ENCODE measurements around the gene PRSS3. TPM values are rescaled to one million over a fixed set of nuclear protein-coding genes. Genes with fewer than 3 reads are reported as not detected.
"Not testable (repeated sequence)": the region's sequence is repeated elsewhere in the genome, so short reads cannot be mapped to it uniquely, and the experiment has no call there.

Gene PRSS3
- polyA plus RNA-seq, 3 donors, result 2.2 to 3.2 (median 2.9) TPM

- DNase-seq, result no peak
These were observed 12.8 kb upstream of the PRSS3 start for GRCh38 chr9:33782395-33783152.

DNA sequence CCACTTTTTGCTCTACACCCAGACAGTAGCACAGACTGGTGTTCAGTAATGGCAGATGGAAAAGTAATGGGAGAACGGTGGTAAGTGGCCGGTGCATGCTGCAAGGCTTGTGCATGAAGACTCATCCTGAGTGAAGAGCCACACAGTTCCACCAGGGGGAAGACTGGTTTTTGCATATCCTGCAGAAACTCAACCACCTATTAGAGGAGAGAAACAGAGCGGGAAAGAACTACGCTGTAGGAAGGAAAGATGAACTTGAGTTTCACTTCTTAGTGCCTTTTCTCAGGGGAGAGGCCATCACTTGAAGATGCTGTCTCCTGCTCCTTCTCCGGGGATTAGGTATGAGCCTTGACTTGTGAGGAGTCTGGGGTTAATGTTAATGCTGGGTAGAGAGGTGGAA, 9.4 kb upstream of the PRSS3 start:
- DNase-seq, result no peak

DNA sequence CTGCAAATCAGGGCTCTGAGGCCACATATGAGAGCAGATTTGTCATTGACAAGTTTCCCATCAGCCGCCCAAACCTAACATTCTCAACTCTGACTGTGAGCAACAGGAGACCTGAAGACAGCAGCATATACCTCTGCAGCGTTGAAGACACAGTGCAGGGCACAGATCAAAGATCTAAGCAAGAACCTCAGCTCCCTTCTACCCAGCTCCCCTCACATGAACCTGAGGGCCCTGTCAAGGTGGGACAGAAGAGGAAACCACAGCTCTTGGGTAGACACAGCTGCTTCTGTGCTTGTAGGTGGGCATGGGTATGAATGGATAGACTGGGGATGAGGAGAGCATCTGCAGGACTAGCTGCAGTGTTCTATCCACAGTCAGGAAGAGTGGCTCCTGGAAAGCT, 8.7 kb upstream of the PRSS3 start:
- no peak for DNase-seq

GRCh38 chr9:33787839-33788238, 7.5 kb upstream of the PRSS3 start:
- DNase-seq, result no peak

- DNase-seq, result not testable (repeated sequence)
These were observed 5.9 kb upstream of the PRSS3 start for GRCh38 chr9:33789429-33789828.

- no peak for DNase-seq
These were observed 4.2 kb upstream of the PRSS3 start for GRCh38 chr9:33791117-33791516.

GRCh38 chr9:33793496-33793895, 1.9 kb upstream of the PRSS3 start:
- not testable (repeated sequence) for DNase-seq

- no peak for DNase-seq
These were observed 801 bp upstream of the PRSS3 start for GRCh38 chr9:33794560-33794959.

GRCh38 chr9:33795819-33796218, 458 bp downstream of the PRSS3 start:
- no peak for DNase-seq

DNA sequence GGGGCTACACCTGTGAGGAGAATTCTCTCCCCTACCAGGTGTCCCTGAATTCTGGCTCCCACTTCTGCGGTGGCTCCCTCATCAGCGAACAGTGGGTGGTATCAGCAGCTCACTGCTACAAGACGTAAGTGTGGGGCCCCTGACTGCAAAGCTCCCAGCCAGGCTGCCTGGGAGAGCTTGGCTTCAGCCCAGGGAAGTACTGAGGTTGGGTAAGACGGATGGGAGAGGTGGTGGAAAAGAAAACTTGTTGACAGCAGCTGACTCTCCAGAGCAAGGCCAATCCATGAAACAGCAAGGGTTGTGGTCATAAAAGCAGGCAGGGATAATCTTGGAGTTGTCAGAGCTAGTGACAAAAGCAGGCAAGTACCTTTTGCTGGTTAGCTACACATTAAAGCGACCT, 1.3 kb downstream of the PRSS3 start:
- not testable (repeated sequence) for DNase-seq

DNA sequence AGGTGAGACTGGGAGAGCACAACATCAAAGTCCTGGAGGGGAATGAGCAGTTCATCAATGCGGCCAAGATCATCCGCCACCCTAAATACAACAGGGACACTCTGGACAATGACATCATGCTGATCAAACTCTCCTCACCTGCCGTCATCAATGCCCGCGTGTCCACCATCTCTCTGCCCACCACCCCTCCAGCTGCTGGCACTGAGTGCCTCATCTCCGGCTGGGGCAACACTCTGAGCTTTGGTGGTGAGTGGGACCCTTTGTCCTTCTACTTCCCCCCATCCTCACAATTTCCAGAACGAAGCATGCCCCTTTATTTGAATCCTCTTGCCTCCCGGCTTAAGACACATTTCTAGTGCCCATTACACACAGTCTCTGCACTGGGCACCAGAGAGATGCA, 2.5 kb downstream of the PRSS3 start:
- DNase-seq, result no peak

DNA sequence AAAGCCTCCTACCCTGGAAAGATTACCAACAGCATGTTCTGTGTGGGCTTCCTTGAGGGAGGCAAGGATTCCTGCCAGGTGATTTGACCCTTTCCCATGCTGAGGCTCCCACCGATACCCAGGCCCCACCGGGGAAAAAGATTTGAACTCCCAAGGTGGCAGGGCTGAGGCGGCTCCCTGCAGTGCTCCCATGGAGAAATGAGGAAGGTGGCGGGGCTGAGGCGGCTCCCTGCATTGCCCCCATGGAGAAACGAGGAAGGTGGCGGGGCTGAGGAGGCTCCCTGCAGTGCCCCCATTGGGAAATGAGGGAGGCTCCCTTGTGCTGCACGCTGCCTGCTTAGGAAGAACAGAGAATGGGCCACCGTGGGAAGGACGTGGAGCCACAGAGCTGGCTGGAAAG, 3.2 kb downstream of the PRSS3 start:
- no peak for DNase-seq

DNA sequence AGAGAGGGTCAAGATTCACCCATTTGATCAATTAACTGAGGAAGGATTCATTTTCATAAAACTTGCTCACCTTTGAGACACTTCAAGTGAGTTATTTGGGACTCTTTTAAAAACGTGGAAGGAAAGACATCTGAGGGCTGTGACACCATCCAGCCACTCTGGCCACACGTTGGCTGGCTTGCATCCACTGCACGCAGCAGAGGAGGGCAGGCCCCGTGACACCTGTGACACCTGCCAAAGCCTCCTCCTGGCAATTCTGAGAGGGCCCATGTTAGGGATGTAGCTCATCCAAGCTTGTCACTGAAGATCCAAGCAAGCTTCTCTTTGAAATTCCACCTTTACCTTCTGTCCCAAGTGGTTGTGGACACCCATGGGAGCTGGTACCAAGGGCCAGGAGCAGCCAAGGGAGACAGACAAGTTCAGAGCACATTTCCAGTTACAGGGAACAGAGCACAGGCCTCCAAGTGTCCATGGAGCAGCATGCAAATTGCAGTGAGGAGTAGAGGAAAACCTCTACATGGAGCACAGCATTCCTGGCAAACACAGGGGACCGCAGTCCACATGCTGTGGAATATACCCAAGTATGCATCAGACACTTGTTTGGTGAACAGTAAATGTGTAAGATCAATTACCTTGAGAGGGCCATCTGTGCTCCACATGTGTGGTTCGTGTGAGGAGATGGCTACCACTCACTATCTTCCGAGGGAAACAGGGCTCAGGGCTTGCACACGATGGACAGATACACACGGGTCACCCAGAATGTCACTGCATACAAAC, 4.8 kb downstream of the PRSS3 start:
- DNase-seq, result no peak

- no peak for DNase-seq
These were observed 5.5 kb downstream of the PRSS3 start for GRCh38 chr9:33800886-33801285.

DNA sequence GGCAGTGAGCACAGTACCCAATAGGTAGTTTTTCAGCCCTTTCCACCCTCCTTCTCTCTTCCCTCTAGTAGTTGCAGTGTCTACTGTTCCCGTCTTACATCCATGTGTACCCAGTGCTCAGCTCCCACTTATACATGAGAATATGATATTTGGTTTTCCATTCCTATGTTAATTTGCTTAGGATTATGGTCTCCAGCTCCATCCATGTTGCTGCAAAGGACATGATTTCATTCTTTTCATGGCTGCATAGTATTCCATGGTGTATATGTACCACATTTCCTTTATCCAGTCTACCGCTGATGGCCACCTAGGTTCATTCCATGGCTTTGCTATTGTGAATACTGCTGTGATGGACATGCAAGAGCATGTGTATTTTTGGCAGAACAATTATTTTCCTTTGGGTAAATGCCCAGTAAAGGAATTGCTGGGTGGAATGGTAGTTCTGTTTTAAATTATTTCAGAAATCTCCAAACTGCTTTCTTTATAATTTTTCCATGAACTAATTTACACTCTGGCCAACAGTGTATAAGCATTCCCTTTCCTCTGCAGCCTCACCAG, 6.7 kb downstream of the PRSS3 start:
- DNase-seq, result not testable (repeated sequence)

DNA sequence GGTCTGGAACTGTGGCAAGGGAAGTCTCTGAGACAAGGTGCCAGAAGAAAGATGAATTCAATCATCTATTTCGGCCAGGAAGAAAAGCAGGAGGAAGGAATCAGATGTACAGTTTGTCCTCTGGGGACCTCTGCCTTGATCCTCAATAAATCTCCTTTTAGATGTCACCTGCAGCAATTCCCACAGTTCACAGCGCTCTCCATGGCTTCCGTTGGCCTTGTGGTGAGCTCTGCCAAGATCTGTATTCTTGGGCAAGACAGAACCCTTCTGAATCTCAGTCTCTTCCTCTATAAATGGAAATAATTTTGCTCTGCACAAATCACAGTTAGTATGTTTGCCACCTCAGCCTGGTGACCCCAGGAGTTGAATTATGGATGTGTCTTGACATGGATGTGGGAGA, 8.8 kb downstream of the PRSS3 start:
- not testable (repeated sequence) for DNase-seq

DNA sequence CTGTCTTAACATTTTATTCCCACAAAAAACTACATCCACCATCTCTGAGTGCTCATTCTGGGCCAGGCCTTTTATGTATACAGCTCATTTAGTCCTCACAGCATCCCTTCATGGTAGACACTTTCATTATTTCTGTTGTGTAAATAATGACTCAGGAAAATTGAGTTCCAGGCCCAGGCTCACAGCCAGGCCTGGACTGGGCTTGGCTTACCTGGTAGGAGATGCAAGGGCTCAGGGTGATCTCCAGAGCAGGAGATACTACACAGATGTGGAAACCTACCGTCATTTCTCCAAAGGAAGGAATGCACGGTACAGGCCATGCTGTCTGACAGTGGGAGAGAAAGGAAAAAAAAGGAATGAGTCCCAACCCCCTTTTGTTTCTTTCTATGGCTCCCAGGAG, 11.8 kb downstream of the PRSS3 start:
- not testable (repeated sequence) for DNase-seq

DNA sequence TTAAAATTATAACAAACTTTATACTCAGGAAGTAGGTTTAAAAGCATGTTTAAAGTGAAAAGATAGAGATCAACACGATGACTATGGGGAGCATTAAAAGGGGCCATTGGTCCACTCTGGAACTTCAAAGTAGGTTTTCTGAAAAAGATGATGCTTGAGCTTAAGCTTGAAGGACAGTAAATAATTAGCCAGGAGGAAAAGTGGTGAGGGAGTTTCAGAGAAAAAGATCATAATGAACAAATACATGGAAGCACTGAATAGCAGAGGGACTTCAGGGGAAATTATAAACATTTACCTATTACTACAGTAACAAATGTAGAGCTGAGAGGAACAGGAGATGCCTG, 13.6 kb downstream of the PRSS3 start:
- DNase-seq, result not testable (repeated sequence)

DNA sequence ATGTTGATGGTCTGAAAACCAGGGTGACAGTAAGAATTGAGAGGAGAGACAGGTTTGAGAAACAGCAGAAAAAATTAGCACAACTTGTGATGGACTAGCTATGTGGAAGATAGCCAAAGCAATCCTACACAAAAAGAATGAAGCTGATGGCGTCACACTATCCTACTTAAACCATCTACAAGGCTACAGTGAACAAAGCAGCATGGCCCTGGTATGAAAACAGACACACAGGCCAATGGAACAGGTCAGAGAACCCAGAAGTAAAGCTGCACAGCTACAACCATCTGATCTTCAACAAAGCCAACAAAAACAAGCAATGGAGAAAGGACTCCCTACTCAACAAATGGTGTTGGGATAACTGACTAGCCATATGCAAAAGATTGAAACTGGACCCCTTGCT, 14.1 kb downstream of the PRSS3 start:
- DNase-seq, result no peak

DNA sequence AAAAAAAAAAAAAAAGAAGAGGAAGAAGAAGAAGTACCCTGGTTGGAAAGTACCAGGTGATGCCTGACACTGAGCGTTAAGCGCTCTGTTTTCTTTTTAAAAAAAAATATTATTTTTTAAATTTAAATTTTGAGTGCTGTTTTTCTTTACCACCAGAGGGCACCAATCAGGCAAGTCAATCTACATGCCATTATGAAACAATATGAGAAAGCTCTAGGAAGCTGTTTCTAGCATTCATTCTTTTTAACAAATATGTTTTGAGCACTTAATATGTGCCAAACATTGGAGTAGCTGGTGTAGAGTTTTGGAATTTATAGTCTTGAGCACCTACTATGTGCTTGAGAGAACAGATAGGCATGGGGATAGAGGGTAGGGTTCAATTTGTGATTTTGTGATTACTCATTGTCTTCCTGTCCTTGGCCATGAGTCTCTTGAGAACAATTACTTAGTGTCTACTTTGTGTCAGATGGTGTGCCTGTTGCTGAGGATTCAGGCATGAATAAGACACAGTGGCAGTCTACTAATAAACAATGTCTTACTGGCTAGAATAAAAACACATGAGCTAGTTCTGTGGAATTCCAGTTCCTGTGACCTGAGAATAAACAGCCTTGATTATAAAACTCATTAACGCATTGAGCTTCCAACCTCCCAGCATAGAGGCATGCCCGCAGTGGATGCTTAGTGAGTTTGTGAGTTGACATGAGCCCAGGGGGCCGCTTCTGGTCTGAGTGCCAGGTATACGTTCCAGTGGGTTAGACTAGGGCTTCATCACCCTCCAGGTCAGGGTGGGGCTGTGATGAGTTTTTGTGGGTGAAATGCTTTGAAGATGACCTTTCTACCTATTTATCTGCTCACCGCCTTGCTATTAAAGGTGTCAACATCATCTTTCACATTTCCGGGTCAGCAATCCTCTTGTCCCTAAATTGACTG, 18.6 kb downstream of the PRSS3 start:
- peak; percentile 19 for DNase-seq

GRCh38 chr9:33815781-33816180, 20.4 kb downstream of the PRSS3 start:
- no peak for DNase-seq

Data from renal pelvis (tissue), 4 donors.